HCT116 (cell line): ENCODE measurements around the gene CDH4. TPM values are rescaled to one million over a fixed set of nuclear protein-coding genes. Genes with fewer than 3 reads are reported as not detected.

Experiments
- ATAC-seq: fragments of 200-7000 bp; cut with Tn5 transposase; 2 replicates; pipeline ENCODE4 v1.9.1; 2020; ENCODE audit warnings: mild to moderate bottlenecking, moderate library complexity
- BruUV-seq: library from RNA; stranded (reverse); fragments of 400-500 nt; replicated peaks from 2 replicates; lab custom pipeline; 2021; lab: Mats Ljungman, UMichigan
- CTCF ChIA-PET: fragments of 300-600 bp; sonication (Branson Sonifier 250); formaldehyde crosslinking; loops from one replicate; lab custom pipeline; 2021; ENCODE audit warnings: antibody characterized with exemption; lab: Charles Lee
- POLR2A ChIA-PET: fragments of 300-600, 350-600 bp; sonication (Branson Sonifier 250); formaldehyde crosslinking; loops from one replicate; lab custom pipeline; 2021; ENCODE audit warnings: antibody characterized with exemption; lab: Charles Lee
- RAD21 ChIA-PET, 2 experiments: fragments of 300-600 bp; sonication (Branson Sonifier 250); formaldehyde crosslinking; loops; one replicate each; lab custom pipeline; 2023; ENCODE audit warnings: low total read pairs in 2 of 2; ENCODE audit not compliant: uncharacterized antibody in 2 of 2, unreplicated experiment in 2 of 2, low non-redundant PET in 1 of 2; lab: Charles Lee
- DNase-seq: peaks from one replicate; pipeline ENCODE4 v3.0.0-alpha.2; 2010; ENCODE audit warnings: low read depth, low spot score
- H2AFZ ChIP-seq: fragments of 200-600 bp; shearing (Covaris generic), sonication (generic); 2 replicates; pipeline ENCODE4 v1.6.1; 2017; ENCODE audit warnings: low read depth, mixed run types, mixed read lengths, antibody characterized with exemption, low read length; ENCODE audit not compliant: poor library complexity, severe bottlenecking
- H3K27ac ChIP-seq: 2 replicates; pipeline ENCODE4 v1.5.1; 2012; ENCODE audit warnings: low read depth, low read length
- H3K27me3 ChIP-seq: fragments of 200-600 bp; sonication (generic); 2 replicates; pipeline ENCODE4 v1.6.1; 2016; ENCODE audit warnings: mixed run types, low read length, mixed read lengths; ENCODE audit not compliant: insufficient read depth
- H3K36me3 ChIP-seq, 2 experiments: fragments of 200-500 bp in 1 of 2; fragments of 200-600 bp in 1 of 2; sonication (Bioruptor generic) in 1 of 2; sonication (generic) in 1 of 2; 2 replicates each; pipeline versions ENCODE4 v1.5.1 to v1.6.1; 2014 to 2016; ENCODE audit warnings: low read length in 2 of 2, inconsistent platforms in 1 of 2, mixed read lengths in 1 of 2, mixed run types in 1 of 2; ENCODE audit not compliant: insufficient read depth in 2 of 2, control insufficient read depth in 1 of 2
- H3K4me1 ChIP-seq, 2 experiments: fragments of 200-600 bp in 1 of 2; sonication (generic) in 1 of 2; 2 replicates each; pipeline versions ENCODE4 v1.5.1 to v1.6.1; 2012 to 2017; ENCODE audit warnings: low read length in 2 of 2, inconsistent platforms in 1 of 2, mild to moderate bottlenecking in 1 of 2, mixed read lengths in 1 of 2, mixed run types in 1 of 2, moderate library complexity in 1 of 2; ENCODE audit not compliant: insufficient read depth in 2 of 2, control insufficient read depth in 1 of 2
- H3K4me2 ChIP-seq: fragments of 200-600 bp; sonication (generic); 2 replicates; pipeline ENCODE4 v1.6.1; 2017; ENCODE audit warnings: mixed run types, low read length, mixed read lengths
- H3K4me3 ChIP-seq, 2 experiments: fragments of 200-600 bp in 1 of 2; sonication (generic) in 1 of 2; replicated peaks in 1 of 2; 2 replicates each; pipeline ENCODE4 v1.5.1; 2011 to 2016; ENCODE audit warnings: low read length in 2 of 2, control low read depth in 1 of 2, low read depth in 1 of 2, mild to moderate bottlenecking in 1 of 2, mixed read lengths in 1 of 2, mixed run types in 1 of 2
- H3K79me2 ChIP-seq: fragments of 200-600 bp; sonication (generic); 2 replicates; pipeline ENCODE4 v1.6.1; 2017; ENCODE audit warnings: mild to moderate bottlenecking, mixed run types, low read length, moderate library complexity, mixed read lengths; ENCODE audit not compliant: insufficient read depth
- H3K9ac ChIP-seq: fragments of 200-600 bp; sonication (generic); 2 replicates; pipeline ENCODE4 v1.6.1; 2016; ENCODE audit warnings: low read length, mixed read lengths
- H3K9me2 ChIP-seq: fragments of 200-600 bp; sonication (generic), shearing (Covaris generic); 2 replicates; pipeline ENCODE4 v1.6.1; 2017; ENCODE audit warnings: mixed run types, mild to moderate bottlenecking, moderate library complexity; ENCODE audit not compliant: insufficient read depth
- H3K9me3 ChIP-seq, 2 experiments: fragments of 200-500 bp in 1 of 2; fragments of 200-600 bp in 1 of 2; sonication (Bioruptor generic) in 1 of 2; sonication (generic) in 1 of 2; 2 replicates each; pipeline ENCODE4 v1.6.1; 2014 to 2017; ENCODE audit warnings: low read length in 2 of 2, mixed read lengths in 2 of 2, inconsistent platforms in 1 of 2, low read depth in 1 of 2, mild to moderate bottlenecking in 1 of 2, mixed run types in 1 of 2, moderate library complexity in 1 of 2; ENCODE audit not compliant: control insufficient read depth in 1 of 2, insufficient read depth in 1 of 2
- H4K20me1 ChIP-seq: fragments of 200-600 bp; sonication (generic), shearing (Covaris generic); 2 replicates; pipeline ENCODE4 v1.6.1; 2017; ENCODE audit warnings: mixed run types, mild to moderate bottlenecking, moderate library complexity; ENCODE audit not compliant: insufficient read depth
- CEBPB ChIP-seq: IDR thresholded peaks from 2 replicates; pipeline ENCODE4 v1.6.1; 2012; ENCODE audit warnings: low read depth
- EZH2 ChIP-seq: fragments of 200-600 bp; sonication (generic); IDR thresholded peaks from 2 replicates; pipeline ENCODE4 v1.6.1; 2017; ENCODE audit warnings: antibody characterized with exemption, mixed run types
- EZH2phosphoT487 ChIP-seq: fragments of 200-600 bp; IDR thresholded peaks from 2 replicates; pipeline ENCODE4 v1.6.1; 2018; ENCODE audit warnings: antibody characterized with exemption, borderline replicate concordance
- FOSL1 ChIP-seq: IDR thresholded peaks from 2 replicates; pipeline ENCODE4 v1.6.1; 2012; ENCODE audit warnings: low read depth
- POLR2A ChIP-seq: IDR thresholded peaks from 2 replicates; pipeline ENCODE4 v1.7.0; 2011; ENCODE audit warnings: borderline replicate concordance; ENCODE audit not compliant: insufficient read depth, insufficient read length; ENCODE audit errors: extremely low read depth
- POLR2AphosphoS5 ChIP-seq: IDR thresholded peaks from 2 replicates; pipeline ENCODE4 v1.6.1; 2011; ENCODE audit warnings: mild to moderate bottlenecking, low read depth, low read length, moderate library complexity
- SIN3A ChIP-seq: IDR thresholded peaks from 2 replicates; pipeline ENCODE4 v1.6.1; 2012; ENCODE audit warnings: low read depth
- TCF7L2 ChIP-seq: IDR thresholded peaks from 2 replicates; pipeline ENCODE4 v1.7.0; 2011; ENCODE audit warnings: borderline replicate concordance, inconsistent platforms; ENCODE audit not compliant: insufficient read depth, insufficient read length; ENCODE audit errors: extremely low read depth
- YY1 ChIP-seq: IDR thresholded peaks from 2 replicates; pipeline ENCODE4 v1.6.1; 2011; ENCODE audit warnings: low read length, low read depth, moderate library complexity, mild to moderate bottlenecking; ENCODE audit not compliant: insufficient replicate concordance; ENCODE audit errors: extremely low read depth
- ZNF274 ChIP-seq: fragments of 200-500 bp; sonication (Bioruptor generic); IDR thresholded peaks from 2 replicates; pipeline ENCODE4 v1.6.1; 2014; ENCODE audit warnings: mild to moderate bottlenecking, low read depth, low read length, inconsistent platforms
- intact Hi-C: fragments of 100-400 bp; cut with micrococcal nuclease; formaldehyde crosslinking; loops from 2 replicates; pipeline ENCODE4 v1.10.0; 2022
- total RNA-seq: library from RNA; stranded (reverse); gene quantifications from one replicate; pipeline ENCODE4 v1.2.1, GENCODE V29; 2021; ENCODE audit not compliant: unreplicated experiment
- TF ChIP-seq, protein P1 (sequence below), 3 experiments: fragments of 200-600 bp in 1 of 3; sonication (generic) in 1 of 3; IDR thresholded peaks in 2 of 3; conservative IDR thresholded peaks in 1 of 3; 2 replicates each; pipeline ENCODE4 v1.5.1; 2012 to 2017; ENCODE audit warnings: low read depth in 2 of 3, low read length in 2 of 3, antibody characterized with exemption in 1 of 3, borderline replicate concordance in 1 of 3, control low read depth in 1 of 3, mild to moderate bottlenecking in 1 of 3, mixed read lengths in 1 of 3, mixed run types in 1 of 3, moderate library complexity in 1 of 3; ENCODE audit not compliant: insufficient read depth in 1 of 3

Gene CDH4
- total RNA-seq, 1 experiment from 2014 or later: not detected

DNA sequence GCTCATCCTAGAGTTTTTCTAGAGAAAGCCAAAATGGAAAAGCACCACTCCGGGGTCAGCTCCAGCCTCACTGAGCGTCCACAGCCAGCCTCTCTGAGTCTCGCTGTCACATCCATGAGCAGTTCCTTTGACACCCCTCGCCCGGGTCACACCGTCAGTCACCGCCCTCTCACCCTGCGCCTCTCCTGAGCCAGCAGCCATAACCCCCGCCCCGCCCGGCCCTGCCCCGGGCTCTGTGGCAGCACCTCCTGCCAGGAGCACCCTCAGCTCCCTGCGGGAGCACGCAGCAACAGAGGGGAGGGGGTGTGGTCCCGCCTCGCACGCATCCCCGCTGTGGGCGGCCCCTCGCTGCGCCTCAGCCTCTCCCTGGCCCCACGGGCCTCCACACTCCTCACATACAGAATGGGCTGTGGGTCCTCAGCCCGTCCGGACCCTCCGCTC is 545.9 kb downstream of the CDH4 start (continued):
- TF ChIP-seq, protein P1, sequence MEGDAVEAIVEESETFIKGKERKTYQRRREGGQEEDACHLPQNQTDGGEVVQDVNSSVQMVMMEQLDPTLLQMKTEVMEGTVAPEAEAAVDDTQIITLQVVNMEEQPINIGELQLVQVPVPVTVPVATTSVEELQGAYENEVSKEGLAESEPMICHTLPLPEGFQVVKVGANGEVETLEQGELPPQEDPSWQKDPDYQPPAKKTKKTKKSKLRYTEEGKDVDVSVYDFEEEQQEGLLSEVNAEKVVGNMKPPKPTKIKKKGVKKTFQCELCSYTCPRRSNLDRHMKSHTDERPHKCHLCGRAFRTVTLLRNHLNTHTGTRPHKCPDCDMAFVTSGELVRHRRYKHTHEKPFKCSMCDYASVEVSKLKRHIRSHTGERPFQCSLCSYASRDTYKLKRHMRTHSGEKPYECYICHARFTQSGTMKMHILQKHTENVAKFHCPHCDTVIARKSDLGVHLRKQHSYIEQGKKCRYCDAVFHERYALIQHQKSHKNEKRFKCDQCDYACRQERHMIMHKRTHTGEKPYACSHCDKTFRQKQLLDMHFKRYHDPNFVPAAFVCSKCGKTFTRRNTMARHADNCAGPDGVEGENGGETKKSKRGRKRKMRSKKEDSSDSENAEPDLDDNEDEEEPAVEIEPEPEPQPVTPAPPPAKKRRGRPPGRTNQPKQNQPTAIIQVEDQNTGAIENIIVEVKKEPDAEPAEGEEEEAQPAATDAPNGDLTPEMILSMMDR (IDR thresholded peaks at IDR 0.05 in 2 of 3, conservative IDR thresholded peaks at IDR 0.05 in 1 of 3; ENCODE audit: borderline replicate concordance in 1 of 3, insufficient read depth in 1 of 3, low read depth in 2 of 3, low read length in 2 of 3): no peak
- TF ChIP-seq EZH2 (no peak), POLR2AphosphoS5 (no peak), SIN3A (no peak)

GRCh38 chr20:61798632-61799031 is 546.6 kb downstream of the CDH4 start:
- Histone ChIP-seq H3K4me3 (no peak overlapping the region), H3K4me1 (no peaks in the 10 kb centered on the region), H3K9me3 (no peaks in the 10 kb centered on the region), H3K79me2 (no peaks in the 10 kb centered on the region), H2AFZ (no peak overlapping the region), H3K27me3 (peaks cover 7% of the 10 kb centered on the region; the same call in 1 of the 2 replicates), H3K9ac (no peak overlapping the region), H3K9me2 (no peaks in the 10 kb centered on the region), H3K36me3 (no peaks in the 10 kb centered on the region), H3K4me2 (no peak overlapping the region), H3K27ac (no peak overlapping the region), H4K20me1 (no peaks in the 10 kb centered on the region)
- intact Hi-C loops: no loop called here
- ATAC-seq (no peak), DNase-seq (no peak)
- BruUV-seq: no TSS peak
- POLR2A ChIA-PET: no interaction called here
- TF ChIP-seq FOSL1: no peak
- no peak for TF ChIP-seq YY1
- TF ChIP-seq, protein P1 (IDR thresholded peaks at IDR 0.05 in 2 of 3, conservative IDR thresholded peaks at IDR 0.05 in 1 of 3; ENCODE audit: borderline replicate concordance in 1 of 3, insufficient read depth in 1 of 3, low read depth in 2 of 3, low read length in 2 of 3): no peak
- no peak for TF ChIP-seq TCF7L2
- TF ChIP-seq CEBPB: no peak
- no peak for TF ChIP-seq EZH2
- no peak for TF ChIP-seq ZNF274
- no peak for TF ChIP-seq POLR2A
- TF ChIP-seq EZH2phosphoT487: no peak
- RAD21 ChIA-PET: no interaction called here
- CTCF ChIA-PET: no interaction called here
